ENCODE data around the gene CLCNKB. TPM values are rescaled to one million over a fixed set of nuclear protein-coding genes. Genes with fewer than 3 reads are reported as not detected.
"Not testable (repeated sequence)": the region's sequence is repeated elsewhere in the genome, so short reads cannot be mapped to it uniquely, and the experiment has no call there.

Gene CLCNKB
- polyA plus RNA-seq, 4 donors = 41.6 to 77.0 (median 57.5) TPM

GRCh38 chr1:16029288-16029687 lies 14.3 kb upstream of the CLCNKB start:
- DNase-seq (ENCODE audit: low read depth in 4 of 4, low spot score in 3 of 4) = no peak

GRCh38 chr1:16031551-16031950 lies 12.0 kb upstream of the CLCNKB start:
- no peak for DNase-seq (ENCODE audit: low read depth in 4 of 4, low spot score in 3 of 4)

- DNase-seq (ENCODE audit: low read depth in 4 of 4, low spot score in 3 of 4) = peak in 1 of 4 donors; percentile 58
Measured at GRCh38 chr1:16032388-16033102, 11.0 kb upstream of the CLCNKB start.

GRCh38 chr1:16033103-16033632 lies 10.4 kb upstream of the CLCNKB start:
- DNase-seq (ENCODE audit: low read depth in 4 of 4, low spot score in 3 of 4) = not testable (repeated sequence)

- DNase-seq (ENCODE audit: low read depth in 4 of 4, low spot score in 3 of 4) = not testable (repeated sequence)
Measured at GRCh38 chr1:16036461-16036860, 7.1 kb upstream of the CLCNKB start.

GRCh38 chr1:16038620-16038912 lies 5.0 kb upstream of the CLCNKB start:
- no peak for DNase-seq (ENCODE audit: low read depth in 4 of 4, low spot score in 3 of 4)

GRCh38 chr1:16039871-16040270 lies 3.7 kb upstream of the CLCNKB start:
- not testable (repeated sequence) for DNase-seq (ENCODE audit: low read depth in 4 of 4, low spot score in 3 of 4)

- DNase-seq (ENCODE audit: low read depth in 4 of 4, low spot score in 3 of 4) = no peak
Measured at GRCh38 chr1:16041200-16041599, 2.4 kb upstream of the CLCNKB start.

- DNase-seq (ENCODE audit: low read depth in 4 of 4, low spot score in 3 of 4) = no peak
Measured at GRCh38 chr1:16042096-16042495, 1.5 kb upstream of the CLCNKB start.

- not testable (repeated sequence) for DNase-seq (ENCODE audit: low read depth in 4 of 4, low spot score in 3 of 4)
Measured at GRCh38 chr1:16042654-16043053, 928 bp upstream of the CLCNKB start.

- DNase-seq (ENCODE audit: low read depth in 4 of 4, low spot score in 3 of 4) = no peak
Measured at GRCh38 chr1:16043950-16044349, 368 bp downstream of the CLCNKB start.

- DNase-seq (ENCODE audit: low read depth in 4 of 4, low spot score in 3 of 4) = no peak
Measured at GRCh38 chr1:16046842-16047241, 3.3 kb downstream of the CLCNKB start.

GRCh38 chr1:16047791-16048475 lies 4.4 kb downstream of the CLCNKB start:
- DNase-seq (ENCODE audit: low read depth in 4 of 4, low spot score in 3 of 4) = no peak

GRCh38 chr1:16048573-16049189 lies 5.1 kb downstream of the CLCNKB start:
- DNase-seq (ENCODE audit: low read depth in 4 of 4, low spot score in 3 of 4) = peak in 2 of 4 donors; percentile 66 to 69

- DNase-seq (ENCODE audit: low read depth in 4 of 4, low spot score in 3 of 4) = no peak
Measured at GRCh38 chr1:16050328-16050727, 6.7 kb downstream of the CLCNKB start.

GRCh38 chr1:16051039-16051438 lies 7.5 kb downstream of the CLCNKB start:
- no peak for DNase-seq (ENCODE audit: low read depth in 4 of 4, low spot score in 3 of 4)

GRCh38 chr1:16051949-16052348 lies 8.4 kb downstream of the CLCNKB start:
- DNase-seq (ENCODE audit: low read depth in 4 of 4, low spot score in 3 of 4) = not testable (repeated sequence)

GRCh38 chr1:16053781-16054502 lies 10.4 kb downstream of the CLCNKB start:
- no peak for DNase-seq (ENCODE audit: low read depth in 4 of 4, low spot score in 3 of 4)

- no peak for DNase-seq (ENCODE audit: low read depth in 4 of 4, low spot score in 3 of 4)
Measured at GRCh38 chr1:16054598-16055540, 11.3 kb downstream of the CLCNKB start.

Data from right renal pelvis (tissue), 4 donors.